Mammary epithelial cell (primary cell): ENCODE data around the gene LCK.

Experiments
- EZH2 ChIP-seq: IDR thresholded peaks from 2 replicates; pipeline ENCODE4 v1.6.1; 2012; ENCODE audit warnings: low read length, inconsistent platforms, borderline replicate concordance
- TF ChIP-seq, protein P1 (sequence below), 2 donors: IDR thresholded peaks in 1 of 2; conservative IDR thresholded peaks in 1 of 2; 2 replicates each; pipeline ENCODE4 v1.5.1; 2011 to 2012; ENCODE audit warnings: inconsistent platforms in 2 of 2, low read length in 2 of 2, mild to moderate bottlenecking in 2 of 2, control low read depth in 1 of 2, low read depth in 1 of 2; ENCODE audit not compliant: insufficient read depth in 1 of 2; ENCODE audit errors: extremely low read depth in 1 of 2

DNA sequence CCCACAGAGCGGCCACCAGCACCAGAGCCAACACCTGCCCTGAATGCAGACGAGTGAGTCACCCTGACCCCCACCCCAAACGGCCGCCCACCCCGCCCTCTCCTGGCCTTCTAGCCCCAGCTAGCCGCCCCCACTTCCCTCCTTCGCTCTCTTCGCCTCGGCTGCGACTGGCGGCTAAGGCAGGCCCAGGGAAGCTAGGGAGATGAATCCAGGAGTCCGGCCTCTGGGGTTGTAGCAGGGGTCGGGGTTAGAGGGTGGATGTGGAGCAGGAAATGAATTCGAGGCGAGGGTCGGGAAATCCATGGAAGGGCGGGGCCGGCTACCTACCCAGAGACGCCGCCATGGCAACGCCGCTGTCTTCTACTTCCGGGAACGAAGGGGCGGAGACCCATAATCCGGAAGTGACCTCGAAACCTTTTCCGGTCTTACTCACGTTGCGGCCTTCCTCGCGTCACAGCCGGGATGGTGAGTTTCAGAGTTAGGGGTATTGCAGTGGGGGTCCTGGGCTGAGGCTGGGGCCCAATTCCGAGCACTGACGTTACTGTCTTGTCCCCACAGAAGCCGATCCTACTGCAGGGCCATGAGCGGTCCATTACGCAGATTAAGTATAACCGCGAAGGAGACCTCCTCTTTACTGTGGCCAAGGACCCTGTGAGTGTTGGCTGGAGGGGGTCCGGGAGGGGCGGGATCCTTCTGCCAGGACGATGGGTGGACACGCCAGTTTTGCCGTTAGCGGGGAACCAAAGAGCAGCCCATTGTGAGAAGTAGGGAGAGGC is 28.9 kb upstream of the LCK start, which contains the start of the genes EIF3I and TMEM234:
- TF ChIP-seq, protein P1, sequence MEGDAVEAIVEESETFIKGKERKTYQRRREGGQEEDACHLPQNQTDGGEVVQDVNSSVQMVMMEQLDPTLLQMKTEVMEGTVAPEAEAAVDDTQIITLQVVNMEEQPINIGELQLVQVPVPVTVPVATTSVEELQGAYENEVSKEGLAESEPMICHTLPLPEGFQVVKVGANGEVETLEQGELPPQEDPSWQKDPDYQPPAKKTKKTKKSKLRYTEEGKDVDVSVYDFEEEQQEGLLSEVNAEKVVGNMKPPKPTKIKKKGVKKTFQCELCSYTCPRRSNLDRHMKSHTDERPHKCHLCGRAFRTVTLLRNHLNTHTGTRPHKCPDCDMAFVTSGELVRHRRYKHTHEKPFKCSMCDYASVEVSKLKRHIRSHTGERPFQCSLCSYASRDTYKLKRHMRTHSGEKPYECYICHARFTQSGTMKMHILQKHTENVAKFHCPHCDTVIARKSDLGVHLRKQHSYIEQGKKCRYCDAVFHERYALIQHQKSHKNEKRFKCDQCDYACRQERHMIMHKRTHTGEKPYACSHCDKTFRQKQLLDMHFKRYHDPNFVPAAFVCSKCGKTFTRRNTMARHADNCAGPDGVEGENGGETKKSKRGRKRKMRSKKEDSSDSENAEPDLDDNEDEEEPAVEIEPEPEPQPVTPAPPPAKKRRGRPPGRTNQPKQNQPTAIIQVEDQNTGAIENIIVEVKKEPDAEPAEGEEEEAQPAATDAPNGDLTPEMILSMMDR (conservative IDR thresholded peaks at IDR 0.05 in 1 of 2, IDR thresholded peaks at IDR 0.05 in 1 of 2; ENCODE audit: extremely low read depth in 1 of 2, insufficient read depth in 1 of 2, low read depth in 1 of 2, low read length in 2 of 2), result no peak
- TF ChIP-seq EZH2, result no peak
